ENCODE results near the gene EHBP1. TPM values are rescaled to one million over a fixed set of nuclear protein-coding genes. Genes with fewer than 3 reads are reported as not detected.
A peak's percentile ranks its signal among the peaks of the same experiment; 100 is the strongest.

The EHBP1 gene
- total and polyA plus RNA-seq, 7 donors = 3.9 to 20.2 (median 14.3) TPM

DNA sequence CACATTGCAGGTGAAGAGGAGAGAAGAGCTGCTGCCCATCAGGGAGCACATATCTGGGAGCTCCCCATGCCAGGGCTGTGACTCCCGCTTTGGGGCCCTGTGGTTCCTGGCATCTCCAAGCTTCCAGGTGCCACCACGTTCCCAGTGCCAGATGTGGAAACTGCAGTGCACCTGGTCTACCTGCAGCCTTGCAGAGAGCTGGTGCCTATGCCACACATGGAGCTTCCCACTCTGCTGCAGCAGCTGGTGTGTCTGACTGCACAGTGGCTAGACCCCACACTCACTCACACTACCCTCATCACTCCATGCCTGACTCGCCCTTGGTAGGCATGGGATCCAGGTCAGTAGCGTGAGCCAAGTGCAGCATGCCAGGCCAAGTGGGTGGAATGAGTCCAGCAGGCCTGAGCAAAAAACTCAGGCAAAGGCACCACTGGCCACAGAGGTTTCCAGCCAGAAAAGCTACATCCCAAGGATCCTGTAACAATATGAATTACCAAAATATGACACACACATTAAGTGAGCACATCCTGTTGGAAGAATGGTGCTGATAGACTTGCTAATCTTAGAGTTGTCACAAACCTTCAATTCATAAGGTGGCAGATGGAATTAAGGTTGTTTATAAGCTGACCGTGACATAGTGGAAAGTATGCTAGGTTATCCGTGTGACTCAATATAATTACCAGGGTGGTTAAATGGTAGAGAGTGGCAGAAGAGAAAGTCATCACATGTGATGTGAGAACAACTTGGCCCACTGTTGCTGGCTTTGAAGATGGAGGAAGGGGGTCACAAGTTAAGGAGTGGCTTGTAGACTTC, 150.9 kb downstream of the EHBP1 start:
- H3K27ac ChIP-seq = no peak overlapping the region
- no peaks in the 10 kb centered on the region for H3K27me3 ChIP-seq (ENCODE audit: insufficient read depth in 3 of 3, low read length in 2 of 3)
- TF ChIP-seq, protein P1, sequence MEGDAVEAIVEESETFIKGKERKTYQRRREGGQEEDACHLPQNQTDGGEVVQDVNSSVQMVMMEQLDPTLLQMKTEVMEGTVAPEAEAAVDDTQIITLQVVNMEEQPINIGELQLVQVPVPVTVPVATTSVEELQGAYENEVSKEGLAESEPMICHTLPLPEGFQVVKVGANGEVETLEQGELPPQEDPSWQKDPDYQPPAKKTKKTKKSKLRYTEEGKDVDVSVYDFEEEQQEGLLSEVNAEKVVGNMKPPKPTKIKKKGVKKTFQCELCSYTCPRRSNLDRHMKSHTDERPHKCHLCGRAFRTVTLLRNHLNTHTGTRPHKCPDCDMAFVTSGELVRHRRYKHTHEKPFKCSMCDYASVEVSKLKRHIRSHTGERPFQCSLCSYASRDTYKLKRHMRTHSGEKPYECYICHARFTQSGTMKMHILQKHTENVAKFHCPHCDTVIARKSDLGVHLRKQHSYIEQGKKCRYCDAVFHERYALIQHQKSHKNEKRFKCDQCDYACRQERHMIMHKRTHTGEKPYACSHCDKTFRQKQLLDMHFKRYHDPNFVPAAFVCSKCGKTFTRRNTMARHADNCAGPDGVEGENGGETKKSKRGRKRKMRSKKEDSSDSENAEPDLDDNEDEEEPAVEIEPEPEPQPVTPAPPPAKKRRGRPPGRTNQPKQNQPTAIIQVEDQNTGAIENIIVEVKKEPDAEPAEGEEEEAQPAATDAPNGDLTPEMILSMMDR (IDR thresholded peaks at IDR 0.05) = no peak
- 57 to 71% (median 60%) methylated on average over 6 of the region's 6 CpGs for WGBS, 3 donors
- no peak for ATAC-seq
- intact Hi-C loops (cut with DNase I) = no loop called here
- peaks cover 0 to 11% of the 10 kb centered on the region in 2 donors for H3K36me3 ChIP-seq (ENCODE audit: insufficient read depth in 1 of 2, low read depth in 1 of 2)
- H3K4me3 ChIP-seq = no peak overlapping the region
- no peaks in the 10 kb centered on the region for H3K4me1 ChIP-seq
- DNase-seq = peak in 1 of 2 donors; percentile 39
- H3K9me3 ChIP-seq = peaks cover 5% of the 10 kb centered on the region

DNA sequence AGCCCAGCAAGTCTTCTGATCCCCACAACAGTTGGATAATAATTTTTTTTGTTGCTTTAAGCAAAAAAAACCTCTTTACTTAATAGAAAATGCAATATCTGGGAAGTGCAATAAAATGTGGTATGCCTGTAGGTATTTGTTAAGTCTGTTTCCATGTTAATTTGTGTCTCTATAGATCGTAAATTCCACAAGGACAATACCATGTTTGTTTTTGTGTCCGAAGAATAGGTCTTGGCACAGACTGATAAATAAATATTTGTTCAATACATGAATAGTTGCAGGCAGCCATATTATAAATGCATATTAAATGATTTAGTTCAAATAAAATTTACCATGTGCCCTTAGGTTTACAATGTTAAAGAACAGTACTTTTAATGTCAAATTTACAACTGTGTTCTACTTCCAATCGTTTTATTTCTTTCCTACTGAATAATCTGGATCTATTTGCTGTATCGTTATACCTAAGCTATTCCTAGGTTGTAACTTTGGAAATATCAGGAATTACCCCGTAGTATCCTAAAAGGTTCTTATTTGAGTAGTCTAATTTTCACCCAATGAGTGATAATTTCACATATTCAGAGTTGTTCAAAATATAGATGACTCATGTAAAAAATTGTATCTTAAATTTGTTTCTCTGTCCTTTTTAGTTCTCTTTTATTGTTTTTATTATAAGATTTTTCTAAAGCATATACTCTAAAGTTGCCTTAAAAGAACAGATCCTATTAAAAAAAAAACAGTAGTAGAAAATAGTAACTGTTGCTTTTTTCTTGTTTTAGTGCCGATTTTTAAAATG, 151.8 kb downstream of the EHBP1 start:
- Histone ChIP-seq H3K36me3 (ENCODE audit: insufficient read depth in 1 of 2, low read depth in 1 of 2) (peaks cover 0 to 11% of the 10 kb centered on the region in 2 donors), H3K27me3 (ENCODE audit: insufficient read depth in 3 of 3, low read length in 2 of 3) (no peaks in the 10 kb centered on the region), H3K27ac (no peak overlapping the region), H3K9me3 (peaks cover 5% of the 10 kb centered on the region), H3K4me1 (no peaks in the 10 kb centered on the region), H3K4me3 (no peak overlapping the region)
- TF ChIP-seq, protein P1 (IDR thresholded peaks at IDR 0.05) = no peak
- intact Hi-C loops (cut with DNase I) = no loop called here
- no peak for ATAC-seq
- WGBS, 3 donors = 84 to 94% (median 88%) methylated on average over 6 of the region's 6 CpGs
- no peak for DNase-seq

DNA sequence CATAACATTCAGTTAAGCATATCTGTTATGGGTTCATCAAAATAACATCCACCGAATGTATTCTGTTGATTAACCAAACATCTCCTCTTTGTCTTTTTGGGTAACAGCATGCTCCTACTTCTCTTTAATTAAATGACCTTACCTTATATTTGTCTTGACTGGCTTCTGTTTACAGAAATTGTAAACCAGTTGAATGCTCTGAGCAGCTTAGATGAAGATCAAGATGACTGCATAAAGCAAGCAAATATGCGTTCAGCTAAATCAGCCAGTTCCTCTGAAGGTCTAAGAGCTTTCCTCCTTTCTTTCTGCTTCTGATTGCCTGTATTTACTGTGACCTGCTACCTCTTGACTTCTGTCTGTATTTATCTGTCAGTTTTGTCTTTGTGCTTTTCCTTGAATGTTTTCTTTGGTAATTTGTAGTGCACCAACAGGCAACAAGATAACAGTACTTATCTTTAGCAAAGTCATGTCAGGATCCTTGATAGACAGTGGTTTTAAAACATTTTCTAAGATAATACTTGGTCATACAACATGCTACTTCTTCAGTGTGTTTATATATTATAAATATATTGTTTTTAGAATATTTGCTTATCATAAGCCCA, 152.8 kb downstream of the EHBP1 start:
- Histone ChIP-seq H3K4me1 (no peaks in the 10 kb centered on the region), H3K4me3 (no peak overlapping the region), H3K36me3 (ENCODE audit: insufficient read depth in 1 of 2, low read depth in 1 of 2) (peaks cover 0 to 11% of the 10 kb centered on the region in 2 donors), H3K9me3 (peaks cover 3% of the 10 kb centered on the region), H3K27ac (no peak overlapping the region), H3K27me3 (ENCODE audit: insufficient read depth in 3 of 3, low read length in 2 of 3) (no peaks in the 10 kb centered on the region)
- ATAC-seq (no peak), DNase-seq (no peak)
- TF ChIP-seq, protein P1 (IDR thresholded peaks at IDR 0.05) = no peak
- intact Hi-C loops (cut with DNase I) = no loop called here
- 95 to 98% (median 96%) methylated on average over 2 of the region's 2 CpGs for WGBS, 3 donors

DNA sequence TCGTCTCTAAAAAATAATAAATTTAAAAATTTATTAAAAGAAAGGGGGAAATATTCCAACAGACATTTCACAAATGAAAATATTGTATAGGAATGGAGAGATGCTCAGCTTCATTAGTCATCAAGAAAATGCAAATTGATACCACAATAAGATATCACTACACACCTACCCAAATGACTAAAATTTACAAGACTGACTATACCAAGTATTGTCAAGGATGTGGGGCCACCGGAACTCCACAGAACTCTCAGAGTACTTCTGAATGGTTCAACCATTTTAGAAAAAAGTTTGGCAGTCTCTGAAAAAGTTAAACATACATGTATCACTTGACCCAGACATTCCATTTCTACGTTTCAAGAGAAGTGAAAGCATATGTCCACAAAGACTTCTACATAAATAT, 163.4 kb downstream of the EHBP1 start:
- Histone ChIP-seq H3K4me3 (no peak overlapping the region), H3K4me1 (no peaks in the 10 kb centered on the region), H3K36me3 (ENCODE audit: insufficient read depth in 1 of 2, low read depth in 1 of 2) (peaks cover 0 to 40% of the 10 kb centered on the region in 2 donors), H3K27me3 (ENCODE audit: insufficient read depth in 3 of 3, low read length in 2 of 3) (no peaks in the 10 kb centered on the region), H3K9me3 (peaks cover 13% of the 10 kb centered on the region), H3K27ac (no peak overlapping the region)
- 94 to 97% (median 96%) methylated on average over 3 of the region's 3 CpGs for WGBS, 3 donors
- intact Hi-C loops (cut with DNase I) = no loop called here
- TF ChIP-seq, protein P1 (IDR thresholded peaks at IDR 0.05) = no peak
- ATAC-seq (no peak), DNase-seq (no peak)
